HEK293T (cell line): ENCODE data around the gene MRAS.
"Not testable (repeated sequence)": the region's sequence is repeated elsewhere in the genome, so short reads cannot be mapped to it uniquely, and the experiment has no call there.

ENCODE experiments used
- CTCF ChIA-PET: fragments of 350-600 bp; formaldehyde crosslinking; extraction: SDS; loops from one replicate; lab custom pipeline; 2021; ENCODE audit warnings: antibody characterized with exemption, inconsistent platforms; lab: Yijun Ruan, JAX
- POLR2A ChIA-PET: fragments of 350-600 bp; formaldehyde crosslinking; extraction: SDS; loops from one replicate; lab custom pipeline; 2020; ENCODE audit warnings: antibody characterized with exemption, inconsistent platforms; lab: Yijun Ruan, JAX
- DNase-seq: peaks from one replicate; pipeline ENCODE4 v3.0.0; 2012; ENCODE audit warnings: mixed read lengths; ENCODE audit errors: extremely low spot score
- ARNT ChIP-seq: fragments of 450-650 bp; IDR thresholded peaks from 2 replicates; pipeline ENCODE4 v1.6.1; 2017; ENCODE audit warnings: mild to moderate bottlenecking
- BHLHE40 ChIP-seq: fragments of 450-650 bp; IDR thresholded peaks from 2 replicates; pipeline ENCODE4 v1.6.1; 2016; ENCODE audit warnings: mild to moderate bottlenecking, moderate library complexity, borderline replicate concordance
- CTBP1 ChIP-seq: fragments of 450-650 bp; IDR thresholded peaks from 2 replicates; pipeline ENCODE4 v1.6.1; 2016; ENCODE audit warnings: borderline replicate concordance
- ELF4 ChIP-seq: fragments of 450-650 bp; IDR thresholded peaks from 2 replicates; pipeline ENCODE4 v1.6.1; 2017; ENCODE audit warnings: antibody characterized with exemption
- FOXA1 ChIP-seq: fragments of 450-650 bp; IDR thresholded peaks from 2 replicates; pipeline ENCODE4 v1.6.1; 2016; ENCODE audit warnings: mild to moderate bottlenecking
- FOXK2 ChIP-seq: fragments of 450-650 bp; IDR thresholded peaks from 2 replicates; pipeline ENCODE4 v1.6.1; 2016; ENCODE audit warnings: mild to moderate bottlenecking
- FOXM1 ChIP-seq: fragments of 450-650 bp; IDR thresholded peaks from 2 replicates; pipeline ENCODE4 v1.6.1; 2017; ENCODE audit warnings: mild to moderate bottlenecking, borderline replicate concordance
- HDGF ChIP-seq: fragments of 450-650 bp; IDR thresholded peaks from 2 replicates; pipeline ENCODE4 v1.6.1; 2017; ENCODE audit warnings: antibody characterized with exemption, borderline replicate concordance
- L3MBTL2 ChIP-seq: fragments of 450-650 bp; conservative IDR thresholded peaks from 2 replicates; pipeline ENCODE4 v1.6.1; 2016; ENCODE audit warnings: mild to moderate bottlenecking
- LEF1 ChIP-seq: fragments of 450-650 bp; IDR thresholded peaks from 2 replicates; pipeline ENCODE4 v1.6.1; 2017; ENCODE audit warnings: mild to moderate bottlenecking, borderline replicate concordance
- NFRKB ChIP-seq: fragments of 450-650 bp; IDR thresholded peaks from 2 replicates; pipeline ENCODE4 v1.6.1; 2016; ENCODE audit warnings: mild to moderate bottlenecking, moderate library complexity
- SP1 ChIP-seq: fragments of 450-650 bp; IDR thresholded peaks from 2 replicates; pipeline ENCODE4 v1.6.1; 2017
- SUZ12 ChIP-seq: fragments of 450-650 bp; IDR thresholded peaks from 2 replicates; pipeline ENCODE4 v1.6.1; 2016; ENCODE audit warnings: mild to moderate bottlenecking
- TARDBP ChIP-seq: fragments of 450-650 bp; IDR thresholded peaks from 2 replicates; pipeline ENCODE4 v1.6.1; 2016
- ZNF384 ChIP-seq: fragments of 450-650 bp; IDR thresholded peaks from 2 replicates; pipeline ENCODE4 v1.6.1; 2016
- TF ChIP-seq, protein P1 (sequence below): fragments of 450-650 bp; IDR thresholded peaks from 2 replicates; pipeline ENCODE4 v1.6.1; 2016

The MRAS gene

DNA sequence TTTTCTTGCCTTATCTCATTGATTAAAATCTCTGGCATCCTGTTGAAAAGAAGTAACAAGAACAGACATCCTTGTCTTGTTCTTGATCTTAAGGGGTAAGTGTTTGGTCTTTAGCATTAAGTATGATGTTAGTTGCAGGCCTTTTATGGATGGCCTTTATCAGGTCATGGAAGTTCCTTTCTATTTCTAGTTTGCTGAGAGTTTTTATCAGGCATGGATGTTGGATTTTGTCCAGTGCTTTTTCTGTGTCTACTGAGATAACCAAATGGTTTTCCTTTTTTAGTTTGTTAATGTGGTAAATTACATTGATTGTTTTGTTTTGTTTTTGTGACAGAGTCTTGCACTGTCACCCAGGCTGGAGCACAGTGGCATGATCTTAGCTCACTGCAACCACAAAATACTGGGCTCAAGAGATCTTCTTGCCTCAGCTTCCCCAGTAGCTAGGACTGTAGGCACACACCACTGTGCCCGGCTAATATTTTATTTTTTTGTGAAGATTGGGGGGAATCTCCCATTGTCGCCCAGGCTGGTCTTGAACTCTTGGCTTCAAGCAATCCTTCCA, 26.3 kb downstream of the MRAS start:
- DNase-seq = no peak
- ChIA-PET CTCF (no interaction called here), POLR2A (no interaction called here)
- TF ChIP-seq FOXM1 (no peak), FOXA1 (no peak), L3MBTL2 (no peak), SP1 (no peak), ZNF384 (no peak), SUZ12 (no peak), FOXK2 (no peak), BHLHE40 (no peak), ARNT (no peak), CTBP1 (no peak), LEF1 (no peak)

DNA sequence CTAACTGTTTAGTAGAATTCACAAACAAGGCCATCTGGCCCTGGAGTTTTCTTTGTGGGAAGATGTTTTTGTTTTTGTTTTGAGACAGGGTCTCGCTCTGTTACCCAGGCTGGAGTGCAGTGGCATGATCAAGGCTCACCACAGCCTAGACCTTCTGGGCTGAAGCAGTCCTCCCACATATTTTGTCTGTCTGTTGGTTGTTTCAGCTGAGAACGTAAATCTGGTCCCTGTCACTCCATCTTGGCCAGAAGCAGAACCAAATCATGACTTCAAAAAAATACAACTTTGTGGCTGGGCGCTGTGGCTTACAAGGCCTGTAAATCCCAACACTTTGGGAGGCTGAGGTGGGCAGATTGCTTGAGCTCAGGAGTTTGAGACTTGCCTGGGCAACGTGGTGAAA, 27.1 kb downstream of the MRAS start:
- TF ChIP-seq LEF1 = no peak
- TF ChIP-seq TARDBP = no peak
- no peak for TF ChIP-seq ARNT
- TF ChIP-seq ELF4 = no peak
- TF ChIP-seq FOXA1 = no peak
- TF ChIP-seq, protein P1, sequence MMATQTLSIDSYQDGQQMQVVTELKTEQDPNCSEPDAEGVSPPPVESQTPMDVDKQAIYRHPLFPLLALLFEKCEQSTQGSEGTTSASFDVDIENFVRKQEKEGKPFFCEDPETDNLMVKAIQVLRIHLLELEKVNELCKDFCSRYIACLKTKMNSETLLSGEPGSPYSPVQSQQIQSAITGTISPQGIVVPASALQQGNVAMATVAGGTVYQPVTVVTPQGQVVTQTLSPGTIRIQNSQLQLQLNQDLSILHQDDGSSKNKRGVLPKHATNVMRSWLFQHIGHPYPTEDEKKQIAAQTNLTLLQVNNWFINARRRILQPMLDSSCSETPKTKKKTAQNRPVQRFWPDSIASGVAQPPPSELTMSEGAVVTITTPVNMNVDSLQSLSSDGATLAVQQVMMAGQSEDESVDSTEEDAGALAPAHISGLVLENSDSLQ = no peak
- no peak for TF ChIP-seq FOXM1
- TF ChIP-seq L3MBTL2 = no peak
- no peak for TF ChIP-seq ZNF384
- no peak for TF ChIP-seq BHLHE40
- no peak for TF ChIP-seq FOXK2
- TF ChIP-seq CTBP1 = no peak
- TF ChIP-seq NFRKB = no peak
- TF ChIP-seq SP1 = no peak
- TF ChIP-seq SUZ12 = no peak
- no peak for TF ChIP-seq HDGF
- no peak for DNase-seq
- CTCF ChIA-PET = no interaction called here
- POLR2A ChIA-PET = no interaction called here

- ChIA-PET CTCF (no interaction called here), POLR2A (no interaction called here)
- no peak for DNase-seq
- TF ChIP-seq ZNF384 = no peak
Observed at GRCh38 chr3:138376663-138377062, 28.3 kb downstream of the MRAS start.

- CTCF ChIA-PET, POLR2A ChIA-PET, DNase-seq: not testable (repeated sequence)
Observed at GRCh38 chr3:138377212-138377611, 28.8 kb downstream of the MRAS start.

GRCh38 chr3:138377804-138378203, 29.4 kb downstream of the MRAS start:
- ChIA-PET CTCF (no interaction called here), POLR2A (no interaction called here)
- DNase-seq = no peak
- TF ChIP-seq HDGF (no peak), CTBP1 (no peak), FOXA1 (no peak), ZNF384 (no peak), BHLHE40 (no peak), FOXK2 (no peak)

- no peak for DNase-seq
- ChIA-PET POLR2A (no interaction called here), CTCF (no interaction called here)
- TF ChIP-seq ARNT = no peak
- TF ChIP-seq ELF4 = no peak
- TF ChIP-seq HDGF = no peak
- no peak for TF ChIP-seq FOXM1
- TF ChIP-seq SUZ12 = no peak
- TF ChIP-seq L3MBTL2 = no peak
- TF ChIP-seq FOXK2 = no peak
- TF ChIP-seq TARDBP = no peak
- no peak for TF ChIP-seq FOXA1
- TF ChIP-seq, protein P1 = no peak
Observed at GRCh38 chr3:138378331-138378730, 30.0 kb downstream of the MRAS start.

DNA sequence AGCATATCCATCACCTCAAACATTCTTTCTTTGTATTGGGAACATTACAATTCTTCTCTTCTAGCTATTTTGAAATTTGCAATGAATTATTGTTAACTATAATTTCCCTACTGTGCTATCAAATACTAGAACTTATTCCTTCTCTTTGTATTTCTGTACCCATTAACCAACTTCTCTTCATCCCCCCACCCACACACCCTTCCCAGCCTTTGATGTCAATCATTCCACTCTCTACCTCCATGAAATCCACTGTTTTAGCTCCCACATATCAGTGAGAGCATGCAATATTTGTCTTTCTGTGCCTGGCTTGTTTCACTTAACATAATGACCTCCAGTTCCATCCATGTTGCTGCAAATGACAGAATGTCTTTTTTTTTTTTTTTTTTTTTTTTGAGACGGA, 30.6 kb downstream of the MRAS start:
- CTCF ChIA-PET = no interaction called here
- no peak for DNase-seq
- POLR2A ChIA-PET = no interaction called here
- TF ChIP-seq ELF4 = no peak
- no peak for TF ChIP-seq NFRKB
- no peak for TF ChIP-seq LEF1
- TF ChIP-seq FOXK2 = no peak
- no peak for TF ChIP-seq CTBP1
- no peak for TF ChIP-seq ZNF384
- TF ChIP-seq ARNT = no peak
- no peak for TF ChIP-seq FOXM1
- no peak for TF ChIP-seq HDGF
- no peak for TF ChIP-seq BHLHE40

DNA sequence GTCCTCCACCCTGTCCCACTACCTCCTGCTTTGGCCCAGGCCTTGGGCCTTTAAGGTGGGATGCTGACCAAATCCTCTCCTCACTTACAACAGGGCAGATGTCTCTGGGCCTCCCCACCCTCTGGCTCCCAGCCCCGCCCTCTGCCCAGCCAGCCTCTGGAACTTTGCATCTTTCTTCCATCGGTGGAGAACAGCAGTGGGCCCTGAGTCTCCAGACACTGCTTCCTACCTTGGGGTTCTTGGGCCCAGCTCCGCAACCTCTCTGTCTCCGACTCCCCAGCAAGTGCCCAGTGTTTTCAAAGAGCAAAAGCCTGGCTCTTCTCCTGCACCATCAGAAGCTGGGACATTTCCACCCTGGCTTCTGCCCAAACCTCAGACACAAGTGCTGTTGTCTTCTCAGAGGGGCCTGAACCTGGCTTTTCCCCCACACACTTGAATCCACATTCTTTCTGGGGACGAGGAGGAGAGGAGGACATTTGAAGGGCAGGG, 33.1 kb downstream of the MRAS start:
- POLR2A ChIA-PET = interaction anchor here (0.5 kb wide), 1 partner anchor 11 kb away, joined by 3 read pairs; no protein-coding TSS in a partner anchor
- no peak for DNase-seq
- CTCF ChIA-PET = no interaction called here
- TF ChIP-seq TARDBP = no peak
- no peak for TF ChIP-seq BHLHE40
- TF ChIP-seq SUZ12 = no peak
- no peak for TF ChIP-seq ARNT
- TF ChIP-seq CTBP1 = no peak
- no peak for TF ChIP-seq FOXA1
- TF ChIP-seq SP1 = no peak
- TF ChIP-seq FOXK2 = no peak
- TF ChIP-seq HDGF = no peak
- TF ChIP-seq ZNF384 = no peak
